HPDE6-E6E7 (cell line): ENCODE data around the gene RTN4.

ENCODE experiments used
- DNase-seq: peaks from one replicate; pipeline ENCODE4 v3.0.0; 2011; ENCODE audit warnings: missing footprints; ENCODE audit errors: extremely low spot score

Gene RTN4

GRCh38 chr2:54950811-54951210 lies 99.4 kb downstream of the RTN4 start:
- DNase-seq, result no peak

GRCh38 chr2:54949431-54949830 lies 100.8 kb downstream of the RTN4 start:
- no peak for DNase-seq

- DNase-seq, result no peak
These were observed 102.1 kb downstream of the RTN4 start for GRCh38 chr2:54948120-54948519.

- DNase-seq, result no peak
These were observed 102.6 kb downstream of the RTN4 start for GRCh38 chr2:54947646-54948045.

DNA sequence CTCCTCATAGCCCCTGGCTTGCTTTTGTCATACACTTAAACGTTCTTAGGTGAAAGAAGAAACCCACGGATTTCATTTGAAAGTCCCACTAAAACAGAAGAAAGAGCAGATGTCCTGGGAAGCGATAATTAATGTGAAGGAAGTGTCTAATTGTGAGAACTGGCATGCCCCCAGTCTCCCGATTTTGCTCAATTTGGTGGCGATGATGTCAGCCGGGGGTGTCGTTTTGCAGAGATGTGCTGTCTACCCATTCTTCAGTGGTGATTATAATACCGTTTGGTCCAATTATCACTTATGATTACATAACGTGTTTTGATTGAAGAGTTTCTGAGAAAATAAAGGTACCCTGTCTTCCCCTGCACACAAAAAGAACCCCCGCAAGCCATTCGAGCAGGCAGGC lies 103.1 kb downstream of the RTN4 start:
- no peak for DNase-seq

DNA sequence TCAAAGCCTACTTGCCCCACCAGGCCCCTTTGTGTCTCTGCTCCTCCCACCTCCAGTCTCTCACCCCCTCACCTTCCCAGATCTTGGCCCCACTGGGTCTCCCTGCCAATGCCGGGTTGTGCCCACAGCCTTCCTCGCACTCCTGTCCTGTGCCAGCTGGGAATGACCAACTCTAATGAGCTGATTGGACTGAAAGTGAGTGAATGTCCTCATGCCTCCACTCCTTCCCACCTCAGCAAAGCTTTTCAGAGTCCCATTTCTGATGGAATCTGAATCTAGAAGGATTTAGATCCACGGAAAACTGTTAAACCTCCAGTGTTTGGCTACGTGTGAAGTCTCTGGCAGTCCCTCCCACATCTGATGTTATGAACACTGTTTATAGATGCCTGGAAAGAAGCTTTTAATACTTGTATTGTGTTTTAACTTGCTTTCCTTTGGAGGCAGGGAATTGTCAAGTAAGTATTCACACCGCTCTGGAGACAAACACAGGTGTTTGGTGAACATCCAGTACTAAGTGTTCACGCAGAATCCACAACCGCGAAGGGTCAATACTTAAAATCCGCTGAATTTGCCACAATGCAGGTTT lies 103.9 kb downstream of the RTN4 start:
- DNase-seq, result no peak

GRCh38 chr2:54945391-54946219 lies 104.6 kb downstream of the RTN4 start:
- no peak for DNase-seq

- DNase-seq, result no peak
These were observed 105.4 kb downstream of the RTN4 start for GRCh38 chr2:54944724-54945326.

DNA sequence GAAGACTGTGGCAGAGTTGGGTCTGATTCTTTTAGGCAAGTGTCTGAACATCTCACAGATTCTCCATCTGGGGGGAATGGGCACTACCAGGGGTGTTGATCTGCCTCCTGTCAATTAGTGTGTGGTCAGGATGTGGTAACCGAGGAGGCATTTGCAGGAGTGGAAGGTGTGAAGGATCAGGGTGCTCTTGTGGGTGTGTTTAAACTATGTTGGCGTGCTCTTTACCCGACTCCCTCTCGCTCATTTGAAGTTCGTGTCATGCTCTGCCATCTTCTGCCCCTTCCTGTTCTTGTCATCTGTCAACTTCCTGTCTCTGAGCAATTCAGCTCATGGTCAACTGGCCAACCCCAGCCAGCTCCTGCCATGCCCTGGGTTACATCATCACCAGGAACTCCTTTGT lies 107.9 kb downstream of the RTN4 start:
- no peak for DNase-seq

- no peak for DNase-seq
These were observed 108.8 kb downstream of the RTN4 start for GRCh38 chr2:54941248-54941984.

DNA sequence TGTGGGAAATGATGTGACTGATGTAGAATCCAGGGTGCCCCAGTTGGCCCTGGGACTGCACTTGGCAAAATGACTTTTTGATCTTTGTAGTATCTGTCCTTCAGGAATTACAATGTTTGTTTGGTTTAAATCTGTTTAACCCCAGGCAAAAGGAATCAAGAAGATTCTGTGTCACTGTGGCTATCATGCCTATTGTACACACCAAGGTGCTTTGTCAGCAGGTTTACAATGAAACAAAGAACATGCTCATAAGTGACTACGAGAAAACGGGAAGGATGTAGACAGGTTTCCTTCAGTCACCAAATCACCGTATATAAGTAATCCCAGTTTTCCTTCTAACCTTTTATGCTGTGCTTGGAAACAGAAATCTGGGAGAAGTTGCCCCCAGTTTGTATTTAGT lies 109.5 kb downstream of the RTN4 start:
- no peak for DNase-seq

DNA sequence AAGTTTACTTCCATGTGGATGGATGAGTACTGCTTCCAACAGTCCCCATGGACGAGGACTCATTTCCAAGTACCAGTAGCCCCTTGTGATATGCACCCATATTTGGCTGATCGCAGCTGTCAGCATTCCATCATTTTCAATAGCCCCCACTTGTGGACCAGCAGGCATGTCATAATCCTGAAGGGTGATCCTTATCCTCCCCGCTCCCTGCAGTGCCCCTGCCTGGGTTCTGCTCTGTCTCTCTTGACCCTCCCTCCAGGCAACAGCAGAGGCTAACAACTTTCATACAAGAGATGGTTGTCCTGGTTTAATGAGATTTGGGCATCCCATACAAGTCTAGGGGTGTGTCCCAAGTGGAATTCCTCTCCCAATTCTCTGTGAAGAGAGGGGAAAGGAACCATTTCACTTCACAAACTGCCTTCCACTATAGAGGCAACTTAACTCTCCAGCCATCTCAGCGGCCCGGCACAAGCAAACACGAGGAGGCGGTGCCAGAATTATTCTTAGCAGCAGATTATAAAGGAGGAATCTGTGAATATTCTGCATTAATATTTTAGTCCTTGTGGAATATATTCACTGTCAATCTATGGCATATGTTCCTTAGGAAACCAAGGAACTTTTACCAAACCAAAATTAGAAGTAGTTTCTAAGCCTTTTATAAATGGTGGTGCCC lies 110.7 kb downstream of the RTN4 start:
- DNase-seq, result no peak

GRCh38 chr2:54936766-54937165 lies 113.5 kb downstream of the RTN4 start:
- no peak for DNase-seq

- DNase-seq, result no peak
These were observed 114.9 kb downstream of the RTN4 start for GRCh38 chr2:54935389-54935788.

GRCh38 chr2:54931473-54931872 lies 118.8 kb downstream of the RTN4 start:
- DNase-seq, result no peak

GRCh38 chr2:54928719-54929118 lies 121.5 kb downstream of the RTN4 start:
- no peak for DNase-seq

- DNase-seq, result no peak
These were observed 122.3 kb downstream of the RTN4 start for GRCh38 chr2:54927751-54928615.

DNA sequence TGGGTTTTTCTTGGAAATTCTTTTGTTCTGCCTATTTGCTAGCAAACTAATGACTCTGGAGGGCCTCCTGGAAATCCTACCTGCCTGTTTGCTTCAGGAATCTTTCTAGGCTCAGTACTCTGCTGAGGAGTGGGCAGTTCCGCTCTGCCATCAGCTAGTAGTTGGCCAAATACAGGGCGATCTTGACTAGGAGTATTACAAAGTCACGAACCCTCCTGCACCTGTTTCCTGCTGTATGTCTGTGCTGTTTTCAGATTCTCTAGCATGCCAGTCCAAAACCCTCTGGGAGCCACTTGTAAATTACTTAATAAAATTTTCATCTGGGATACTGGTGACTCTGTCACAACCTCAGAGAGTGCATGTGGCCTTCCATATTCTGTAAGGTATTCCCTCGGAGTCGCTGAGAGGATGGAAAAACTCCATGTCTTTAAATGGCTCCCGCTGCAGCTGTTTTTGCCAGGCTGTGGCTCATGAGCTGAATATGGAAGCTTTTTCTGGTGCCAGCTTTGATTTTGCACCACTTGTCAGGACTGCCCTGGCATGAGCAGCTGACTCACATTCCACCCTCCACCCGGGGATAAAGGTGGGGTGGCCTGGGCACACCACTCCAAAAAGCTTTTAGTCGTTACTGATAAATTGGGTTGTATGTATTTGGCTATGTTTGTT lies 123.0 kb downstream of the RTN4 start:
- DNase-seq, result no peak

GRCh38 chr2:54925022-54925421 lies 125.2 kb downstream of the RTN4 start:
- DNase-seq, result no peak

GRCh38 chr2:54924121-54924520 lies 126.1 kb downstream of the RTN4 start:
- DNase-seq, result no peak
